Measurements from ENCODE around the gene ZNF569. TPM values are rescaled to one million over a fixed set of nuclear protein-coding genes. Genes with fewer than 3 reads are reported as not detected.
A peak's percentile ranks its signal among the peaks of the same experiment; 100 is the strongest.

Gene ZNF569
- total and polyA plus RNA-seq, 2 experiments from 2014 or later, result 7.9 to 18.7 TPM

GRCh38 chr19:37468961-37469777 is 1.9 kb upstream of the ZNF569 start, which contains the start of gene ZNF570:
Gene ZNF570 (plus strand): TSS chr19:37469356. CDS start chr19:37470355, 999 bp downstream.
- Mint-ChIP-seq H3K27me3 (ENCODE audit: insufficient read depth, low read depth, poor library complexity) (peaks cover 15% of the 10 kb centered on the region), H3K4me1 (peaks cover 12% of the 10 kb centered on the region), H3K9me3 (no peaks in the 10 kb centered on the region; the same call in 2 of the 3 replicates), H3K36me3 (ENCODE audit: low read depth) (peaks cover 14% of the 10 kb centered on the region), H3K27ac (peak within 1 kb of the TSS; percentile 14), H3K4me3 (peak within 1 kb of the TSS; percentile 98)
- peaks cover 4% of the 10 kb centered on the region; the same call in 1 of the 2 replicates for H3K36me3 ChIP-seq (ENCODE audit: insufficient read depth)
- no peaks in the 10 kb centered on the region; the same call in 1 of the 2 replicates for H3K79me2 ChIP-seq (replicated peaks; ENCODE audit: insufficient read depth)
- ATAC-seq, result peak; percentile 84
- no peaks in the 10 kb centered on the region for H3K27me3 ChIP-seq (ENCODE audit: insufficient read depth)
- no peak within 1 kb of the TSS for H3K27ac ChIP-seq (ENCODE audit: low read depth)
- H3K4me3 ChIP-seq, result peak within 1 kb of the TSS; percentile 99
- peak; percentile 95 for DNase-seq (ENCODE audit: low spot score)
- peaks cover 7% of the 10 kb centered on the region; the same call in 1 of the 2 replicates for H3K4me1 ChIP-seq (ENCODE audit: insufficient read depth)
- H3F3A ChIP-seq (replicated peaks; ENCODE audit: low read depth), result no peaks in the 10 kb centered on the region
- no peaks in the 10 kb centered on the region for H4K20me1 ChIP-seq (replicated peaks; ENCODE audit: insufficient read depth)
- no peak for TF ChIP-seq EZH2phosphoT487 (IDR thresholded peaks at IDR 0.05; ENCODE audit: unreplicated experiment)
- peak; percentile 71 for TF ChIP-seq POLR2AphosphoS5 (IDR thresholded peaks at IDR 0.05; ENCODE audit: low read depth)
- no peak for TF ChIP-seq ZNF331 (CRISPR knock-in tag; IDR thresholded peaks at IDR 0.05; ENCODE audit: low read depth)
- peak; percentile 60 for TF ChIP-seq CREB1 (CRISPR knock-in tag; IDR thresholded peaks at IDR 0.05; ENCODE audit: low read depth)
- TF ChIP-seq ZNF114 (CRISPR knock-in tag; IDR thresholded peaks at IDR 0.05), result no peak
- TF ChIP-seq JUNB (IDR thresholded peaks at IDR 0.05; ENCODE audit: unreplicated experiment), result no peak
- TF ChIP-seq, protein P1, sequence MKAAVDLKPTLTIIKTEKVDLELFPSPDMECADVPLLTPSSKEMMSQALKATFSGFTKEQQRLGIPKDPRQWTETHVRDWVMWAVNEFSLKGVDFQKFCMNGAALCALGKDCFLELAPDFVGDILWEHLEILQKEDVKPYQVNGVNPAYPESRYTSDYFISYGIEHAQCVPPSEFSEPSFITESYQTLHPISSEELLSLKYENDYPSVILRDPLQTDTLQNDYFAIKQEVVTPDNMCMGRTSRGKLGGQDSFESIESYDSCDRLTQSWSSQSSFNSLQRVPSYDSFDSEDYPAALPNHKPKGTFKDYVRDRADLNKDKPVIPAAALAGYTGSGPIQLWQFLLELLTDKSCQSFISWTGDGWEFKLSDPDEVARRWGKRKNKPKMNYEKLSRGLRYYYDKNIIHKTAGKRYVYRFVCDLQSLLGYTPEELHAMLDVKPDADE (IDR thresholded peaks at IDR 0.05), result peak; percentile 88
- no peaks in the 10 kb centered on the region for H3K9me2 ChIP-seq (ENCODE audit: insufficient read depth)
- H3K4me2 ChIP-seq, result peak within 1 kb of the TSS; percentile 97
- peak within 1 kb of the TSS; percentile 100 for H2AFZ ChIP-seq

DNA sequence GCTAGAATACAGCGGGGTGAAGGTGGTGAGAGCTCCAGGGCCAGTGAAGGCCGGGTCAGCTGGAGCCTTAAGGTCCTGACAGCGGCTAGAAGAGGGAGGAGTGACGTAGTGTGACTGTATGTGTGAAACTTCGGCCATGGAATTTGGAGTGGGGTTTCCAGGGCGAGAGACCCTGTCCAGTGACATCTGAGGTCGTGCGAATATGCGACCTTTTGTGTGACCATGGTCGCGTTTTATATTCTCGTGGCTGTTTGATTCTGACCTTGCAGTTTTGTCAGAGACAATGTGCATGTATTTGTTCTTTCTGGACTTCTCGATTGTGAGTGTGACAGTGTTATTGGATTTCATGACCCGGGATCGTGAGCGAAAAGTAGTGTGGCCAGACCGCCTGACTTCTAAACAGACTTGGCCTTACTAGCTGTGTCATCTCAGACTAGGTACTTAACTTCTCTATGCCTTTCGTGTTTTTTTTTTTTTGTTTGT is 405 bp upstream of the ZNF569 start:
- Histone ChIP-seq H2AFZ (peak overlapping the region; percentile 100; the same call in 1 of the 2 replicates), H3K4me2 (peak overlapping the region; percentile 97), H3F3A (replicated peaks; ENCODE audit: low read depth) (no peaks in the 10 kb centered on the region), H3K4me1 (ENCODE audit: insufficient read depth) (peaks cover 7% of the 10 kb centered on the region; the same call in 1 of the 2 replicates), H4K20me1 (replicated peaks; ENCODE audit: insufficient read depth) (no peaks in the 10 kb centered on the region), H3K4me3 (peak overlapping the region; percentile 99), H3K27me3 (ENCODE audit: insufficient read depth) (no peaks in the 10 kb centered on the region), H3K27ac (ENCODE audit: low read depth) (0 out of 2 replicates have a peak overlapping the region, but pooled peaks have one; percentile 55), H3K79me2 (replicated peaks; ENCODE audit: insufficient read depth) (no peaks in the 10 kb centered on the region; the same call in 1 of the 2 replicates), H3K36me3 (ENCODE audit: insufficient read depth) (peaks cover 4% of the 10 kb centered on the region; the same call in 1 of the 2 replicates), H3K9me2 (ENCODE audit: insufficient read depth) (no peaks in the 10 kb centered on the region)
- Mint-ChIP-seq H3K9me3 (no peaks in the 10 kb centered on the region; the same call in 2 of the 3 replicates), H3K4me3 (peak overlapping the region; percentile 98), H3K27me3 (ENCODE audit: insufficient read depth, low read depth, poor library complexity) (peaks cover 15% of the 10 kb centered on the region), H3K4me1 (peaks cover 12% of the 10 kb centered on the region), H3K36me3 (ENCODE audit: low read depth) (peaks cover 14% of the 10 kb centered on the region), H3K27ac (no peak overlapping the region; the same call in 1 of the 2 replicates)
- no peak for ATAC-seq
- DNase-seq (ENCODE audit: low spot score), result no peak
- TF ChIP-seq, protein P2, sequence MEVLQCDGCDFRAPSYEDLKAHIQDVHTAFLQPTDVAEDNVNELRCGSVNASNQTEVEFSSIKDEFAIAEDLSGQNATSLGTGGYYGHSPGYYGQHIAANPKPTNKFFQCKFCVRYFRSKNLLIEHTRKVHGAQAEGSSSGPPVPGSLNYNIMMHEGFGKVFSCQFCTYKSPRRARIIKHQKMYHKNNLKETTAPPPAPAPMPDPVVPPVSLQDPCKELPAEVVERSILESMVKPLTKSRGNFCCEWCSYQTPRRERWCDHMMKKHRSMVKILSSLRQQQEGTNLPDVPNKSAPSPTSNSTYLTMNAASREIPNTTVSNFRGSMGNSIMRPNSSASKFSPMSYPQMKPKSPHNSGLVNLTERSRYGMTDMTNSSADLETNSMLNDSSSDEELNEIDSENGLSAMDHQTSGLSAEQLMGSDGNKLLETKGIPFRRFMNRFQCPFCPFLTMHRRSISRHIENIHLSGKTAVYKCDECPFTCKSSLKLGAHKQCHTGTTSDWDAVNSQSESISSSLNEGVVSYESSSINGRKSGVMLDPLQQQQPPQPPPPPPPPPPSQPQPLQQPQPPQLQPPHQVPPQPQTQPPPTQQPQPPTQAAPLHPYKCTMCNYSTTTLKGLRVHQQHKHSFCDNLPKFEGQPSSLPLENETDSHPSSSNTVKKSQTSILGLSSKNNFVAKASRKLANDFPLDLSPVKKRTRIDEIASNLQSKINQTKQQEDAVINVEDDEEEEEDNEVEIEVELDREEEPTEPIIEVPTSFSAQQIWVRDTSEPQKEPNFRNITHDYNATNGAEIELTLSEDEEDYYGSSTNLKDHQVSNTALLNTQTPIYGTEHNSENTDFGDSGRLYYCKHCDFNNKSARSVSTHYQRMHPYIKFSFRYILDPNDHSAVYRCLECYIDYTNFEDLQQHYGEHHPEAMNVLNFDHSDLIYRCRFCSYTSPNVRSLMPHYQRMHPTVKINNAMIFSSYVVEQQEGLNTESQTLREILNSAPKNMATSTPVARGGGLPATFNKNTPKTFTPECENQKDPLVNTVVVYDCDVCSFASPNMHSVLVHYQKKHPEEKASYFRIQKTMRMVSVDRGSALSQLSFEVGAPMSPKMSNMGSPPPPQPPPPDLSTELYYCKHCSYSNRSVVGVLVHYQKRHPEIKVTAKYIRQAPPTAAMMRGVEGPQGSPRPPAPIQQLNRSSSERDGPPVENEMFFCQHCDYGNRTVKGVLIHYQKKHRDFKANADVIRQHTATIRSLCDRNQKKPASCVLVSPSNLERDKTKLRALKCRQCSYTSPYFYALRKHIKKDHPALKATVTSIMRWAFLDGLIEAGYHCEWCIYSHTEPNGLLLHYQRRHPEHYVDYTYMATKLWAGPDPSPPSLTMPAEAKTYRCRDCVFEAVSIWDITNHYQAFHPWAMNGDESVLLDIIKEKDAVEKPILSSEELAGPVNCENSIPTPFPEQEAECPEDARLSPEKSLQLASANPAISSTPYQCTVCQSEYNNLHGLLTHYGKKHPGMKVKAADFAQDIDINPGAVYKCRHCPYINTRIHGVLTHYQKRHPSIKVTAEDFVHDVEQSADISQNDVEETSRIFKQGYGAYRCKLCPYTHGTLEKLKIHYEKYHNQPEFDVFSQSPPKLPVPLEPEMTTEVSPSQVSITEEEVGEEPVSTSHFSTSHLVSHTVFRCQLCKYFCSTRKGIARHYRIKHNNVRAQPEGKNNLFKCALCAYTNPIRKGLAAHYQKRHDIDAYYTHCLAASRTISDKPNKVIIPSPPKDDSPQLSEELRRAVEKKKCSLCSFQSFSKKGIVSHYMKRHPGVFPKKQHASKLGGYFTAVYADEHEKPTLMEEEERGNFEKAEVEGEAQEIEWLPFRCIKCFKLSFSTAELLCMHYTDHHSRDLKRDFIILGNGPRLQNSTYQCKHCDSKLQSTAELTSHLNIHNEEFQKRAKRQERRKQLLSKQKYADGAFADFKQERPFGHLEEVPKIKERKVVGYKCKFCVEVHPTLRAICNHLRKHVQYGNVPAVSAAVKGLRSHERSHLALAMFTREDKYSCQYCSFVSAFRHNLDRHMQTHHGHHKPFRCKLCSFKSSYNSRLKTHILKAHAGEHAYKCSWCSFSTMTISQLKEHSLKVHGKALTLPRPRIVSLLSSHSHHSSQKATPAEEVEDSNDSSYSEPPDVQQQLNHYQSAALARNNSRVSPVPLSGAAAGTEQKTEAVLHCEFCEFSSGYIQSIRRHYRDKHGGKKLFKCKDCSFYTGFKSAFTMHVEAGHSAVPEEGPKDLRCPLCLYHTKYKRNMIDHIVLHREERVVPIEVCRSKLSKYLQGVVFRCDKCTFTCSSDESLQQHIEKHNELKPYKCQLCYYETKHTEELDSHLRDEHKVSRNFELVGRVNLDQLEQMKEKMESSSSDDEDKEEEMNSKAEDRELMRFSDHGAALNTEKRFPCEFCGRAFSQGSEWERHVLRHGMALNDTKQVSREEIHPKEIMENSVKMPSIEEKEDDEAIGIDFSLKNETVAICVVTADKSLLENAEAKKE (CRISPR knock-in tag; IDR thresholded peaks at IDR 0.05), result no peak
- TF ChIP-seq, protein P1 (IDR thresholded peaks at IDR 0.05), result no peak
- TF ChIP-seq ZNF331 (CRISPR knock-in tag; IDR thresholded peaks at IDR 0.05; ENCODE audit: low read depth) (no peak), NANOG (IDR thresholded peaks at IDR 0.05; ENCODE audit: borderline replicate concordance) (no peak), POLR2AphosphoS5 (IDR thresholded peaks at IDR 0.05; ENCODE audit: low read depth) (no peak; the same call in 1 of the 2 replicates)

Data from GM23338 (cell line).